Lung (tissue), 12 donors: ENCODE results near the gene BAG1. TPM values are rescaled to one million over a fixed set of nuclear protein-coding genes. Genes with fewer than 3 reads are reported as not detected.

ENCODE experiments used
- ATAC-seq: fragments of 200-7000 bp; cut with Tn5 transposase; one replicate; pipeline ENCODE4 v1.9.1; 2020; ENCODE audit warnings: moderate number of reproducible peaks; ENCODE audit not compliant: insufficient read depth, low FRiP score
- DNase-seq, 3 donors: peaks; one replicate each; pipeline ENCODE4 v3.0.0-alpha.2; 2013 to 2017
- H3K27ac ChIP-seq, 2 donors: one replicate each; pipeline ENCODE4 v1.5.1; 2013; ENCODE audit warnings: mild to moderate bottlenecking in 2 of 2, moderate library complexity in 2 of 2, control low read depth in 1 of 2, inconsistent platforms in 1 of 2, low read depth in 1 of 2, low read length in 1 of 2
- H3K27me3 ChIP-seq, 3 donors: one replicate each; pipeline ENCODE4 v1.5.1; 2013; ENCODE audit warnings: low read length in 2 of 3; ENCODE audit not compliant: control insufficient read depth in 3 of 3, insufficient read depth in 3 of 3
- H3K36me3 ChIP-seq, 4 donors: one replicate each; pipeline ENCODE4 v1.5.1; 2013; ENCODE audit warnings: low read length in 4 of 4, mild to moderate bottlenecking in 1 of 4, moderate library complexity in 1 of 4; ENCODE audit not compliant: control insufficient read depth in 4 of 4, insufficient read depth in 4 of 4
- H3K4me1 ChIP-seq, 5 donors: one replicate each; pipeline ENCODE4 v1.5.1; 2013; ENCODE audit warnings: low read length in 5 of 5, mild to moderate bottlenecking in 2 of 5, moderate library complexity in 1 of 5; ENCODE audit not compliant: control insufficient read depth in 5 of 5, insufficient read depth in 5 of 5
- H3K4me3 ChIP-seq: one replicate; pipeline ENCODE4 v1.5.1; 2013; ENCODE audit warnings: mild to moderate bottlenecking, control low read depth, moderate library complexity
- H3K9ac ChIP-seq, 2 donors: one replicate each; pipeline ENCODE4 v1.5.1; 2013; ENCODE audit warnings: low read length in 2 of 2, control low read depth in 1 of 2; ENCODE audit not compliant: insufficient read depth in 1 of 2
- H3K9me3 ChIP-seq, 4 donors: one replicate each; pipeline ENCODE4 v1.5.1; 2013; ENCODE audit warnings: low read length in 3 of 4, mild to moderate bottlenecking in 1 of 4, moderate library complexity in 1 of 4; ENCODE audit not compliant: control insufficient read depth in 4 of 4, insufficient read depth in 3 of 4
- WGBS, 2 donors: extraction: QIAGEN DNeasy Blood & Tissue Kit; methylation state at CpG; one replicate each; pipeline ENCODE4 v1.1.7; 2013; 5-methylcytosine and 5-hydroxymethylcytosine counted together
- polyA plus RNA-seq, 2 donors: library from polyadenylated mRNA; stranded (reverse); fragments of 200-250 nt; gene quantifications; one replicate each; pipeline ENCODE4 v1.2.1, GENCODE V29; 2013
- total RNA-seq, 2 donors: library from RNA; depleted of rRNA in 1 of 2; stranded (reverse); fragments of >200 nt in 1 of 2; gene quantifications; one replicate each; pipeline ENCODE4 v1.2.1, GENCODE V29; 2014 to 2021
- TF ChIP-seq, protein P1 (sequence below): IDR thresholded peaks from 2 replicates; pipeline ENCODE4 v1.5.1; 2012; ENCODE audit warnings: mild to moderate bottlenecking; ENCODE audit errors: control extremely low read depth, extremely low read depth
- donor health status: control.
- donor health status: control.
- donor health status: Bipolar disorder and iron deficiency.
- donor health status: healthy.
- donor health status: DM: yes; HTN: yes; CAD: no.

Gene BAG1
- total and polyA plus RNA-seq, 4 donors, result 84.1 to 135 (median 106) TPM

- ATAC-seq (no peak), DNase-seq (no peak)
- H3K36me3 ChIP-seq, result peaks cover 0 to 21% (median 7%) of the 10 kb centered on the region in 4 donors
- no peak overlapping the region for H3K9ac ChIP-seq
- no peaks in the 10 kb centered on the region for H3K9me3 ChIP-seq
- WGBS, 2 donors, result 90 to 97% methylated on average over 3 of the region's 3 CpGs
- peaks cover 0 to 11% (median 0%) of the 10 kb centered on the region in 3 donors for H3K27me3 ChIP-seq
- TF ChIP-seq, protein P1, sequence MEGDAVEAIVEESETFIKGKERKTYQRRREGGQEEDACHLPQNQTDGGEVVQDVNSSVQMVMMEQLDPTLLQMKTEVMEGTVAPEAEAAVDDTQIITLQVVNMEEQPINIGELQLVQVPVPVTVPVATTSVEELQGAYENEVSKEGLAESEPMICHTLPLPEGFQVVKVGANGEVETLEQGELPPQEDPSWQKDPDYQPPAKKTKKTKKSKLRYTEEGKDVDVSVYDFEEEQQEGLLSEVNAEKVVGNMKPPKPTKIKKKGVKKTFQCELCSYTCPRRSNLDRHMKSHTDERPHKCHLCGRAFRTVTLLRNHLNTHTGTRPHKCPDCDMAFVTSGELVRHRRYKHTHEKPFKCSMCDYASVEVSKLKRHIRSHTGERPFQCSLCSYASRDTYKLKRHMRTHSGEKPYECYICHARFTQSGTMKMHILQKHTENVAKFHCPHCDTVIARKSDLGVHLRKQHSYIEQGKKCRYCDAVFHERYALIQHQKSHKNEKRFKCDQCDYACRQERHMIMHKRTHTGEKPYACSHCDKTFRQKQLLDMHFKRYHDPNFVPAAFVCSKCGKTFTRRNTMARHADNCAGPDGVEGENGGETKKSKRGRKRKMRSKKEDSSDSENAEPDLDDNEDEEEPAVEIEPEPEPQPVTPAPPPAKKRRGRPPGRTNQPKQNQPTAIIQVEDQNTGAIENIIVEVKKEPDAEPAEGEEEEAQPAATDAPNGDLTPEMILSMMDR, result no peak
- H3K4me1 ChIP-seq, result no peaks in the 10 kb centered on the region
- no peak overlapping the region for H3K27ac ChIP-seq
- no peak overlapping the region for H3K4me3 ChIP-seq
Observed at GRCh38 chr9:33248606-33249005, 15.9 kb downstream of the BAG1 start.

- H3K9ac ChIP-seq, result no peak overlapping the region
- whole genome bisulfite sequencing, 2 donors, result 93 to 94% methylated on average over 9 of the region's 9 CpGs
- H3K4me1 ChIP-seq, result no peaks in the 10 kb centered on the region
- H3K27ac ChIP-seq, result no peak overlapping the region
- no peak overlapping the region for H3K4me3 ChIP-seq
- H3K9me3 ChIP-seq, result no peaks in the 10 kb centered on the region
- ATAC-seq (no peak), DNase-seq (no peak)
- H3K27me3 ChIP-seq, result peaks cover 0 to 11% (median 0%) of the 10 kb centered on the region in 3 donors
- peaks cover 0 to 9% (median 2%) of the 10 kb centered on the region in 4 donors for H3K36me3 ChIP-seq
- TF ChIP-seq, protein P1, result no peak
Observed at GRCh38 chr9:33246269-33246860, 18.1 kb downstream of the BAG1 start.

DNA sequence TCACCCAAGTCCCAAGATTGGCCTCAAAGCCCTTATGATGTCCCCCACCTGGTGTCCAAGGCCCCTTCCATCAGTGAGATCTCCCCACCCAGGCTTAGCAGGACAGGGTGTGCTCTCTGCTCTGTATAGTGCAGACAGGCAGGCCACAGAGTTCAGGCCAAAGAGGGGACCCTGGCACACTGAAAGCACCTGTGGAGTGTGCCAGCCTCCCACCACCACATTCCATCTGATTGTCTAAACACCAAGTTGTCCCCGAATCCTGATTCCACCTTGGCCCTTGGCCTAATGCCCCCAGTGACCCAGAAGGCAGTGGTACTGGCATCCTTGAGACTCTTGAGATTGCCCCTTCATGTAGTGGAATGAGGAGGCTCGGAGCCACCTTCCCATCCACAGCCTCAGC is 19.2 kb downstream of the BAG1 start:
- H3K9ac ChIP-seq, result no peak overlapping the region
- H3K4me1 ChIP-seq, result peaks cover 0 to 1% (median 0%) of the 10 kb centered on the region in 5 donors
- ATAC-seq (no peak), DNase-seq (no peak)
- H3K36me3 ChIP-seq, result peaks cover 0 to 9% (median 2%) of the 10 kb centered on the region in 4 donors
- H3K27ac ChIP-seq, result no peak overlapping the region
- TF ChIP-seq, protein P1, result no peak
- no peaks in the 10 kb centered on the region for H3K9me3 ChIP-seq
- 93 to 97% methylated on average over 2 of the region's 2 CpGs for WGBS, 2 donors
- no peak overlapping the region for H3K4me3 ChIP-seq
- peaks cover 0 to 16% (median 0%) of the 10 kb centered on the region in 3 donors for H3K27me3 ChIP-seq
